PC-3 (cell line): Measurements from ENCODE around the gene RHEBL1.

Experiments used
- CTCF ChIP-seq: fragments of 300-600 bp; sonication (generic); conservative IDR thresholded peaks from 2 replicates; pipeline ENCODE4 v1.5.1; 2017; ENCODE audit warnings: antibody characterized with exemption, low read depth, mild to moderate bottlenecking, low read length
- EZH2 ChIP-seq: fragments of 300-600 bp; sonication (generic); IDR thresholded peaks from one replicate; pipeline ENCODE4 v1.6.1; 2017; ENCODE audit warnings: antibody characterized with exemption, mild to moderate bottlenecking, low read length; ENCODE audit not compliant: unreplicated experiment
- EZH2phosphoT487 ChIP-seq: fragments of 300-600 bp; sonication (generic); IDR thresholded peaks from 2 replicates; pipeline ENCODE4 v1.6.1; 2018; ENCODE audit warnings: mild to moderate bottlenecking, antibody characterized with exemption, low read length, borderline replicate concordance

- no peak for TF ChIP-seq CTCF
- no peak for TF ChIP-seq EZH2phosphoT487
- no peak for TF ChIP-seq EZH2
Measured at GRCh38 chr12:49023812-49024211, 46.0 kb downstream of the RHEBL1 start.
